ENCODE data around the gene FOXP1.

DNA sequence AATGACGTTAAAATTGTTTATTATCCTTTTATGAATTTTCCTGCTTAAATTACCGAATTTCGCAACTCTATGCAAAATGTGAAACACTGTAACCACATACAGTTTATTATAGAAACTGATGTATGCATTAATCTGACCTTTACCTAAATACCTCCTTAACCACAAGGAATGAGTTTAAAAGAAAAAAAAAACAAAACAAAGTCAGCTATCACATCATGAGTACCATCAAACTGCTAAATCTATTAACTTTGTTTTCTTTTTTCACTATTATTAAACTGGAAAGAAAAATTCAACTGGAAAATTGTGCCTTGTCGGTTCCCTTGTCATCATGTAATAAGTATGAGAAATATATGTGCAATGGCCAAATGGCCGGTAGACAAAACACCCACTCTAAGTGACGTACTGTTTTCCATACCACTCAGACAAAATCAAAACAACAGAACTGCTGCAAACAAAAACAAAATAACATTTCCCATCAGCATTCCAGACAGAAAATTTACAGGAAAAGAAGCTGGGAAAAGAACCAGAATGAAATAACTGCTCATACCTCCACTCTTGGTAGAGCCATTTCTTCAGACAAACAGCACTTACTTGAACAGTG, 415.3 kb downstream of the FOXP1 start:
- TF ChIP-seq, protein P1, sequence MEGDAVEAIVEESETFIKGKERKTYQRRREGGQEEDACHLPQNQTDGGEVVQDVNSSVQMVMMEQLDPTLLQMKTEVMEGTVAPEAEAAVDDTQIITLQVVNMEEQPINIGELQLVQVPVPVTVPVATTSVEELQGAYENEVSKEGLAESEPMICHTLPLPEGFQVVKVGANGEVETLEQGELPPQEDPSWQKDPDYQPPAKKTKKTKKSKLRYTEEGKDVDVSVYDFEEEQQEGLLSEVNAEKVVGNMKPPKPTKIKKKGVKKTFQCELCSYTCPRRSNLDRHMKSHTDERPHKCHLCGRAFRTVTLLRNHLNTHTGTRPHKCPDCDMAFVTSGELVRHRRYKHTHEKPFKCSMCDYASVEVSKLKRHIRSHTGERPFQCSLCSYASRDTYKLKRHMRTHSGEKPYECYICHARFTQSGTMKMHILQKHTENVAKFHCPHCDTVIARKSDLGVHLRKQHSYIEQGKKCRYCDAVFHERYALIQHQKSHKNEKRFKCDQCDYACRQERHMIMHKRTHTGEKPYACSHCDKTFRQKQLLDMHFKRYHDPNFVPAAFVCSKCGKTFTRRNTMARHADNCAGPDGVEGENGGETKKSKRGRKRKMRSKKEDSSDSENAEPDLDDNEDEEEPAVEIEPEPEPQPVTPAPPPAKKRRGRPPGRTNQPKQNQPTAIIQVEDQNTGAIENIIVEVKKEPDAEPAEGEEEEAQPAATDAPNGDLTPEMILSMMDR (IDR thresholded peaks at IDR 0.05): no peak
- no peak for TF ChIP-seq POLR2AphosphoS5 (IDR thresholded peaks at IDR 0.05; ENCODE audit: low read depth, low read length)

All from Panc1 (cell line).